HG03135 (cell line): ENCODE data around the gene MRPL1.
A peak's percentile ranks its signal among the peaks of the same experiment; 100 is the strongest.
"Not testable (repeated sequence)": the region's sequence is repeated elsewhere in the genome, so short reads cannot be mapped to it uniquely, and the experiment has no call there.

Experiments used
- ATAC-seq: cut with Tn5 transposase; IDR thresholded peaks from one replicate; pipeline ENCODE4 v1.9.1; 2021; ENCODE audit warnings: mild to moderate bottlenecking, moderate library complexity; ENCODE audit not compliant: unreplicated experiment

MRPL1 gene

DNA sequence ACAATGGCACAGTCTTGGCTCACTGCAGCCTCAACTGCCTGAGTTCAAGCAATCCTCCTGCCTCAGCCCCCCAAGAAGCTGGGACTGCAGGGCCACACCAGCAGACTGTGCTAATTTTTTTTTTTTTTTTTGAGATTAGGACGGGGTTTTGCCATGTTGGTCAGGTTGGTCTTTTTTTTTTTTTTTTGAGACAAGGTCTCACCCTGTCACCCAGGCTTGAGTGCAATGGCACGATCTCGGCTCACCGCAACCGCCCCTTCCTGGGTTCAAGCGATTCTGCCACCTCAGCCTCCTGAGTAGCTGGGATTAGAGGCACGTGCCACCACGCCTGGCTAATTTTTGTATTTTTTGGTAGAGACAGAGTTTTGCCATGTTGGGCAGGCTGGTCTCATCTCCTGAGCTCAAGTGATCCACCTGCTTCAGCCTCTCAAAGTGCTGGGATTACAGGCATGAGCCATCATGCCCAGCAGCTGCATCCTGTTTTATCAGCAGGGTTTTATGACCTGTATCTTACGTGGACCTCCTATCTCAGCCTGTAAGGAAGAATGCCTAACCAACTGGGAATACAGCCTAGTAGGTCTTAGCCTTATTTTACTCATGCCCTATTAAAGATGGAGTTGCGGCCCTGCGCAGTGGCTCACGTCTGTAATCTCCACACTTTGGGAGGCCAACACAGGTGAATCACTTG is 13.2 kb upstream of the MRPL1 start:
- no peak for ATAC-seq

DNA sequence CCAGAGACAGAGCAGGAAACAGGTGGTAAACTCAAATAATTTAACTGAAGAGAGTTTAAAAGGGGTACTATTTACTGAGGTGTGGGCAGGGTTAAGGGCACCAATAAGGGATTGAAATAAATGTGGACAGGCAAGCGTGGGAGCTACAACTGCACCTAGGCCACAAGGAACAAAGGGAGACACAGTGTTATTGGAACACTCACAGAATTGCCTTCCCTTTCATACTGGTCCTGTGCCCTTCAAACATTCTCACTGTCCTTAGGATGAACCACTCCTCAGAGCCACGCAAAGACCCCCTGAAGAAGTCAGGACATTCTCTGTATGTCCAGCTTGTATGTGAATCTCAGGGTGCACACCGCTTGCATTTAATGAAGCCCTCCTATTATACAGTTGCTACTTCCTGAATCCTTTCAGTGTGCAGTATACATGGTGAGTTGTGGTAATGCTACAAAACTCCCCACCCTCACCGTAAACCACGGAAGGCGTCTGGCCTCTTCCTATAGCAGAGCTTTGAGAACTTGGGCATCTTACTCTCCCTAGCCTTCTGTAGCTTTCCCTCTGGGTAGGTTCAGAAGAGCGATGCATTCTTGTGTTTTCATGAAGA is 9.6 kb upstream of the MRPL1 start:
- ATAC-seq = peak; percentile 90

DNA sequence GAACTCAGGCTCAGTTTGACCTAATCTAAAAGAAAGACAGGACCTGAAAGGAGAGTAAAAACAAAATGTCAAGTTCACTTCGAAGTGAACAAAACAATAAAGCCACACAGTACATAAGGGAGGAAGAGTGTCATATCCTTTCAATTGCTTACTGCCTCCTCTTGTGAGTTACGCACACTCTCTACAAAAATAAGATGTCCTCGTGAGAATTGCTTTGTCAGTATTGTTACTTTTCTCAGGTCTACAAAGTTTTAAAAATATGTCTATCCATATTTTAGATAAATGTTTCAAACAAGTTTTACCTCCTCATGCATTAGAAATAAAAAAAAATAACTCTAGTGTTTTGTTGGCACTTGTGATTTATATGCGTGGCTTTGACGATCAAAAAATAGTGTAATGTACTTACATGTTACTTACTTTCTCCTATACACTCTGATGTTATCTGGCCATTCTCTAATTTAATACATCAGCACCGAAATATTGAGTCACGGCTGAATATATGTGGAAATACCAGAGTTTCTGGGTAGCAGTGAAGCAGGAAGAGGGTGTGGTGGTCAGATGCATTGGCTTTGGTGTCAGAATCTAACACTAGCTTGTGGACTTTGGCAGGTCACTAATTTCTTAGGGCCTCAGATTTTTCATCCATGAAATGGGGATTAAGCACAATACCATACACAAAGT is 8.1 kb upstream of the MRPL1 start:
- ATAC-seq = no peak

DNA sequence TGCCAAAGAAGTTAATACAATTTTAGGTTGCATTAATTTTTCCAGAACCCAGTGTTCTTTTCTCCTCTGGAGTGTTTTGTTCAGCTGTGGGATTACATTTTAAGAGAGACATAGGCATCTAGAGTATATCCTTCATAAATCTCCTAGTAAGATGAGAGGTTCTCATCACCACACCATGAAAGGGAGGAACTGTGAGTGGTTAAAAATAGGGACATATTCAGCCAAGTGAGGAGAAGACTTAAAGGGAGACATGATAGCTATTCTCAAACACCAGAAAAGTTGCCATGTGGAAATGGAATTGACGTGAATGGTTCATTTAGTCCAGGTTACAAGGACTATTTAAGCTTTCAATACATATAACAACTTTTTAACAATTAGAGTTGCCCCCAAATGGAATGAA is 6.5 kb upstream of the MRPL1 start:
- no peak for ATAC-seq

DNA sequence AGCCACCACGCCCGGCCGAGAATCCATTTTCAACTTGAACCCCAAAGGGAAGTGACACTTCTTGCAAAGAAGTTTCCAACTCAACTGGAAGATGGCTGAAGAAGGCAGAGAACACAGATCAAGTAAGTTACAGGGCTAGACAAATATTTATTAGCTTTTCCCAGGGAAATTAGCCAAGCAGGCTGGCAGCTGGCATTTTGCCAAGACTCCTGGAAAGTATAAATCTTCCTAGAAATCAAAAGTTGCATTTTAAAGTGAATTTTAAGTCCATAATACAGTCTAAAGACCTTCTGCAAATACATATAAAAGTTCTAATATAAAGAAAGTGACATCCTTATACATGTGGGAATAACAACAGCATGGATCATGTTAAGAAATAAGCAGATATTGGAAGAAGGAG is 3.4 kb upstream of the MRPL1 start:
- ATAC-seq = no peak

DNA sequence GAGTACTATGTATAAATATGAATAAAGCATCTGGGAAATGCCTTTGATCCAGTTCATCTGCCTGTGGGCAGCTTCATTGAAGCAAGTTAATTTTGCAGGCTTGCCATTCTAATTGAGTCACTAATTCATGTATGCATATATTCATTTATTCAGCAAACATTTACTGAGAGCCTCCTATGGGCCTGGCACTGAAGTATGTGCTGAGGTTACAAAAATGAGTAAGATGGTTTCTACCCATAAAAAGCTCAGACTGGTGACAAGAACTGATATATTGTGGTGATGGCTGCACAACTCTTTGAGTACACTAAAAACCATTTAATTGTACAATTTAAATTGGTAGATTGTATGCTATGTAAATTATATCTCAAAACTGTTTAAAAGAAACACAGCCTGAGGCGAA is 1.1 kb upstream of the MRPL1 start:
- ATAC-seq = no peak

DNA sequence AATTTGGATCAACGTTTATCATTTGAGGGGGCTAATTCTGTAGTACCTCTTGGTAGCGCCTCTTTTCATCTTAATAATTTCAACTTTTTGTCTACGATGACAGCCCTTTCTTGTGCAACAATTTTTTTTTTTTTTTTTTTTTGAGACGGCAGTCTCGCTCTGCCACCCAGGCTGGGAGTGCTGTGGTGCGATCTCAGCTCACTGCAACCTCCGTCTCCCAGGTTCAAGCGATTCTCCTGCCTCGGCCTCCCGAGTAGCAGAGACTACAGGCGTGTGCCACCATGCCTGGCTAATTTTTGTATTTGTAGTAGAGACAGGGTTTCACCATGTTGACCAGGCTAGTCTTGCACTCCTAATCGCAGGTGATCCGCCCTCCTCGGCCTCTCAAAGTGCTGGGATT is 711 bp downstream of the MRPL1 start:
- not testable (repeated sequence) for ATAC-seq

DNA sequence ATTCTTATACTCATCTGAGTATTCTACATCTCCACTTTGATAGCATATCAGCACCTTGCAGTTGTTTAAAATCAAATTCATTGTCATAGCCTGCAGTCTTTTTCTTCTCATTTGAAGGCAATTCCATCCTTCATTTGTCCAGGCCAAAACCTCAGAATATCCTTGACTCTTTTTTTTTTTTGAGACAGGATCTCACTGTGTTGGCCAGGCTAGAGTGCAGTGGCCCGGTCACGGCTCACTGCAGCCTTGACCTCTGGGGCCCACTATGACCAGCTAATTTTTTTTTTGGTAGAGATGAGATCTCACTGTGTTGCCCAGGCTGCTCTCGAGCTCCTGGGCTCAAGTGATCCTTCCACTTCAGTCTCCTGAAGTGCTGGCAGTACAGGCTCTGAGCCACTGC is 2.6 kb downstream of the MRPL1 start:
- no peak for ATAC-seq

DNA sequence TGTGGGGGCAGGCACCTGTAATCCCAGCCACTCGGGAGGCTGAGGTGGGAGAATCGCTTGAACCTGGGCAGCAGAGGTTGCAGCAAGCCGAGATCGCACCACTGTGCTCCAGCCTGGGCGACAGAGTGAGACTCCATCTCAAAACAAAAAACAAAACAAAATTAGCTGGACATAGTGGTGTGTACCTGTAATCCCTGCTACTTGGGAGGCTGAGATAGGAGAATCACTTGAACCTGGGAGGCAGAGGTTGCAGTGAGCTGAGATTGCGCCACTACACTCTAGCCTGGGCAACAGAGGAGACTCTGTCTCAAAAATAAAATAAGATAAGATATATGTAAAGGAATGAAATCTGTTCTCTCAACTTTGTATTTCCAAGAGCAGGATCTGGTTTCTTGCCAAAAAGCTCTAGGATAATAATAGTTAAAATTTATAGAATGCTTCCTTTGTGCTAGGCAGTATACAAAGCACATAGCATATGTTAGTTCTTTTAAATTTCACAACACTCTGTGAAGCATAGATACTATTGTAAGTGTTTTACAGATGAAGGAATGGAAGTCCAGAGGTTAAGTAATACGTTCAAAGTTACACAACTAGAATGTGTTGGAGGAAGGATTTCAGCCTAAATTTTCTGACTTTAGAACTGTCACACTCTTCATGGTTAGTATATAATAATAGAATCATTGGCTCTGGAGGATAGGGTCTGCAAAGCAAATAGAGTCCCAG is 10.3 kb downstream of the MRPL1 start:
- ATAC-seq = no peak

DNA sequence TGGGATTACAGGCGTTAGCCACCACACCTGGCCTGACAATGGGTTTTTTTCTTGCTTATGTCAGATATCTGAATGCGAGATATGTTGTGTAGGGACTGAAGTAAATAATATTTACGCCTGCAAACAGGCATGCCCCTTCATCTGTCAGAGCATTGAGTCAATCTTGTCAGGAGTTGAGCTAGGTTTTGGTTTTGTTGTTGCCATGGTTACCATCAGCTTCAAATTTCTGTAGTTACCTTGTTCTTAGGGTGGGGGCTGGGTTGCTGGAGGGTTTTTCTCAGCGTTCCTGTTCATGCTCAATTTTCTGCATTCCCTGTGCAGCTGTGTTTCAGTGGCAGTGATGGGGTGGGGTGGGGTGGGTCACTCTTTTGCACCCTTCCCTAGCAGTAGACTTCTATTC is 14.5 kb downstream of the MRPL1 start:
- no peak for ATAC-seq

DNA sequence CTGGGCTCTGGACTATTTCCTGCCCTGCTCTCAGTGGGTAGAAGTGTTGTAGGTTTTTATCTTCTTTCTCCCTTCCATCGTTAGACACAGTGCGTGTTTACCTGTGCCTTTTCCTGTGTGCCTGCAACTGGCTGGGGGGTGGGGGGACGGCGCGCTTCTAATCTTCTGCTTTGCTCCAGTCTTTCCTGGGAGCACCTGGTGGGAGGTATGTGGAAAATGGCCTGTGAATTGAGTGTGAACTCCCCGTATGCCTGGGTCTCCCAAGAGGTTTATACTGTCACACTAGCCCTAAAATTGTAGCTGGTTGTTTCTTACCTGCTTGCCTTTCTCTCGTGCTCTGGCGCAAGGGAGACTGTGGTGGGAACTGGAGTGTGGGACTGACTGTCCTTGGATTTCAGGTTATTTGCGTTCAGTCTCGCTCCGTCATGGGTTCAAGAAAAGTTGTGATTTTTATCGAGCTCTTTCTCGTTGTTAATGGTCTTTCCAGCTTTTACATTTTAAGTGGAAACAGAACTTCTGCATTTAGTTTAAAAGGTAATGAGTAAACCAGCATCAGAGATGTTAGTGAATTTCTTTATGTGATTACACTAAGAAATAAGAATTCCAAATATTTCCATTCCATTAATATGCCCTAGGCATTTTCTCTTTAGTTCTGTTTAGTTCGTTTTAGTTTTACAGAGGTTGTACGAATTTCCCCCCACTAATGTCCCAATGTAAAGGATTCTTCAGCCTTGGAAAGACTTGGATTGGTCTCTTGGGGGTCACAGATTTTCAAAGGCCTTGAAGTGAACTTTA is 15.3 kb downstream of the MRPL1 start:
- ATAC-seq = no peak

DNA sequence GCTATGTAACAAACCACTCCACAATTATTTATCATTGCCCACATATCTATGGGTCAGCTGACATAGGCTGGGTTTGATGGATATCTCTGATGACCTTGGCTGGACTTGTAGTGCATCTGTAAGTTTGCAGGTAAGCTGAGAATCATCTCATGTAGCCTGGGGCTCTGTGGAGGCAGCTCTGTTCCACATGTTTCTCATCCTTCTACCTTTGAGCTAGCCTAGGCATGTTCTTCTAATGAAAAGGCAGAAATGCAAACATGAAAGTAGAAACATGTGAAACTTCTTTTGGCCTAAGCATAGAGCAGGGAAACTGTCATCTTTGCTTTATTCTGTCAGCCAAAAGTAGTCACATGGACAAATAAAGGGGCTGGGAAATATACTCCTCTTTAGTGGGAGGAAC is 18.2 kb downstream of the MRPL1 start:
- ATAC-seq = no peak

DNA sequence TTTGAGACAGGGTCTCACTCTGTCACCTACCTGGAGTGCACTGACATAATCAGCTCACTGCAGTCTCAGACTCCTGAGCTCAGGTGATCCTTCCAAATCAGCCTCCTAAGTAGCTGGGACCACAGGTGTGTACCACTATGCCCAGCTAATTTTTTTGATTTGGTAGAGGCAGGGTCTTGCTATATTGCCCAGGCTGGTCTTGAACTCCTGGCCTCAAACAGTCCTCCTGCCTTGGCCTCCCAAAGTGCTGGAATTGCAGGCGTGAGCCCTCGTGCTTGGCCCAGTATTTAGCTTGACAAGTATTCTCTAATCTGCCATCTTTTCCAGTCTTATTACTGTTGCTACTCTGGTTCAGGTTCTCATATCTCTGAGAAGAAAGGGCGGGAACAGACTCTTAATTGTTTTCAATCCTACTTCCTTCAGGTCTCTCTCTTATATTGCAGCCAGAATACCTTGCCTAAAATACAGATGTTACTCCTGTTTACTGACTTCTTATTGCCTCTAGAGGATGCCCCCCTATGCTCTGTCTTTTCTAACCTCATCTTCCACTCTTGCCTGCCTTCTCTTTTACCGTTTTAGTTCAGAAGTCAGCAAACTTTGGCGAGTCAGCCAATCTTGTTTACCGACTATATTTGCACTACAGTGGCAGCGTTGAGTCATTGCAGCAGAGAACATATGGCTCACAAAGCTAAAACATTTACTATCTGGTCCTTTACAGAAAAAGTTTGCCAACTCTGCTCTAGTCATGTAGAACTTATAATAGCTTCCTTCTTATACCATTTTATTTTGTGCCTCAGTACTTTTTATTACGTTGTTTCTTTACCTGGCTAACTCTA is 19.0 kb downstream of the MRPL1 start:
- ATAC-seq = no peak

DNA sequence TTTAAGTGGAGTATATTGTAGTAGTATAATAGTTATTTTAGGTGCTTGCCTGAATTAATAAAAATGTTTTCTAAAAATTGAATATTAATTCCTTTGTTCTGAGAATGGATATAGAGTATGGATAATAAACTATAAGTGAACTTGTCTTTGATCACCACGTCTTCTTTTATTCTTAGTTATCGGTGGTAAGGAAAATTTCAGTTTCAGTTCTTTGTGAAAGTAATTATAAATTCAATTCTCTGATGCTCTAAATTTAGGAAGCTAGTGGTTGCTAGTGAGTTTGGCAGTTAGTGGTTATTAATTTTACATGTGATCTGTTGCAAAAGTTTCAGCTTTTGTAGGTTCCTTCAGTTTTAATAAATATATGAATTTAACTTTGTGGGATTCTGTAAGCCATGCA is 30.8 kb downstream of the MRPL1 start:
- no peak for ATAC-seq

DNA sequence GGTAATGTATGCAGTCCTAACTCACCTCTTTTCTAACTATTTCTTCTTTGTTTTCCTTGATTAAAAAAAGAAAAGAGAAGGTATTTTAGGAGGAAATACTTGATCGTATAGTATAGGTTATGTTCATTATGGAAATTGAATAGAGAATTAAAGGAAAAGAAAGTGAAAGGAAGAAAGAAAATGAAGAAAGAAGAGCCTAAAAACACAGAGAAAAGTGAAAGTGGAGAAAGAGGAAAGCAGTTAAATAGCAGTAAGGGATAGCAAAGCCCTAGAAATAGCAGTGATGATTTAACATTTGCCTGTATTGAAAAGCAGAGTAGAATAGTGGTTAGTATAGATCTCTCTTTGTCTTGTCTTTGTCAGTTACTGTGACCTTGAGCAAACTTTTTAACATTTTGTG is 37.0 kb downstream of the MRPL1 start:
- ATAC-seq = no peak

DNA sequence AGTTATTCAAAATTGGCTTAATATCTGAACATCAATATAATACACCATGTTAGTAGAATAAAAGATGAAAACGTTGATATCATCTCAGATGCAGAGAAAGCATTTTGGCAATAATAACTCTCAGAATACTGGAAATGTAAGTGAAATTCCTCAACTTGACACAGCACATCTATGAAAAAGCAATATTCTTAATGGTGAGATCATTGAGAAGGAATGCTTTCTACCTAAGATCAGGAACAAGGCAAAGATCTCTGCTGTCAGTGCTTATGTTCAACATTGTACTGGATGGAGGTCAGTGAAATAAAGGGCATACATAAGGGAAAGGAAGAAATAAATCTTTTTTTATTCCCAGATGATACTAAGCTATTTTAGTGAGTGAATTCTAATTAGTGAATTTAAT is 40.6 kb downstream of the MRPL1 start:
- ATAC-seq = no peak

DNA sequence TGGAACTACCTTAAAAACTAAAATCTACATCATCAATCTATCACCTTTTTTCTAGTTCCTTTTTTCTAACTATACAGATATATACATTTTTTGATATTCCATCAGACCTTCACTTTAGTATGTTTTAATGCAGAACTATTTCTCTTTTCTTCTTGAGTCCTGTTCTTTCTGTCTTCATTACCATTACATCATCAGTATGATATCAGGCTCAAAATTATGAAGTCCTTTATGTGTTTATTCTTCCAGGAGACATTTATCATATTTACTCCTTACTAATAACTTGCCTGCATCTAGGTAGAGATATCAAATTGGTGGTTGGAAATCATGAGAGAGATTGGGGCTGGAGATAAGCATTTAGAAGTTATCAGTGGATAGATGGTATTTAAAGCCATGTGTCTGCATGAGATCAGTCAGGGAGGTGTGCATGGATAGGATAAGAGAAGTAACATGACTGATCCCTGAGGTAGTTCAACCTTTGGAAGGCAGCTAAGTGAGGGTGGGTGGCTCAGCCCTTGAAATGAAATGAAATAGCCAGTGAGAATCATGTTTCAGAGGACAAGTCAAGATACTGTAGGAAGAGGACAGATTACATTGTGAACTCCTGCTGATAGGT is 43.1 kb downstream of the MRPL1 start:
- ATAC-seq = no peak

DNA sequence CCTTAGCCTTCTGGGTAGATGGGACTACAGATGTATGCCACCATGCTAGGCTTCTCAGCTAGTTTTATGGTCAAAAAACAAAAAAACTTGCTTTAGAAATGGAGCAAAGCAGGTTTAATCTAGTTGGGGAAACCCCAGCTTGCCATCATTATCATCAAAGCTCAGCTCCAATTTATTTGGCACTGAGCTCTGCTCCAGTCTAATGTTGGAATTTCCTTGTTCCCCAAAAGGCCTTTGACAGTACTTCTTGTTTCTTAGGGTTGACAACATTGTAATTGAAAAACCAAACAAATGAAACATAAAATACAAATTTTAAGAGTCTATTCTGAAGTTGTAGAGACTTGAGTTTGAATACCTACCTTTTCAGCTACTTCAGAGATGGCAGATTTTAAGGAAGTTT is 48.0 kb downstream of the MRPL1 start:
- ATAC-seq = no peak

DNA sequence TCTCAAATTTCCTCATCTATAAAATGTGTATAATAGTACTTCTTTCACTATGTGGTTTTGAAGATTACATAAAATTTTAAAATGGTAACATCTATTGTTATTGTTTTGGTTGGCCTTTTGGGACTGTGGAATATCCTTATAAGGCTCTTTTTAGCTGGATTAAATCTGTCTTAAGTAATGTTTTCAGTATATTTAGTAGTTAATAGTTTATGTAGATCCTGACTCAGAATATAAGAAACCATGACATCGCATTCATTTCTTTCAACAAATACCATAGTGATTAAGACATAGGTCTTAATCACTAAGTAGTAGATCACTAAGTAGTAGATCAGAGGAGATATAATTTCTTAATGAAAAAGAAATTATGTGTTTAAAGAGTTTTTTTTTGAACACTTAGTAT is 48.5 kb downstream of the MRPL1 start:
- no peak for ATAC-seq
